ENCODE results near the gene CRX.
"Not testable (repeated sequence)": the region's sequence is repeated elsewhere in the genome, so short reads cannot be mapped to it uniquely, and the experiment has no call there.

The CRX gene

DNA sequence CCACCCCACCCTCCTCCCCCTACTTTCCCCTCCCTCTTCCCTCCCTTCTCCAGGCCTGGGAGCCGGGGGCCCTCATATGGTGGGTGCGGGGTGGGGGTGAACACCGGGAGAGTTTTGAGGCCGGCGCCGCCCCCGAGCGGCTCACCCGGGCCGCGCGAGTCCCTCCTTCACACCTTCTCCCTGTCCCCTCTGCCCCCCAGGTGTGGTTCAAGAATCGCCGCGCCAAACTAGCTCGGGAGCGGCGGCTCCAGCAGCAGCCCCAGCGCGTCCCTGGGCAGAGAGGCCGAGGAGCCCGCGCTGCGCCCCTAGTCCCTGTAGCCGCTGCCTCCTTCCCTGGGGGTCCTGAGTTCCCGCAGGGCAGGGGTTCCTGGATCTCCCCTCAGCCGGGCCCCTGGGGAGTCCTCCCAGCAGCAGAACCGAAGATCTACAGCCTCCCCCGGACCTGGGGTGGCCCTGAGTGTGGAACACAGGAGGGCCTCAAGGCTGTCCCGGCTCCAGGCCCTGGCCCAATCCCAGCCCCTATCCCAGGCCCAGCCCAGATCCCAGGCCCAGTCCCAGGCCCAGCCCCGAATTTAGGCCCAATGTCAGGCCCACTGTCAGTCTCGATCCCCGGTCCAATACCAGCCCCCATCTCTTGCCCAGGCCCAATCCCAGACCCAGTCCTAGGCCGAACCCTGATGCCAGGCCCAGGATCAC lies 39.0 kb downstream of the CRX start:
- DNase-seq (ENCODE audit: low spot score) = no peak

DNA sequence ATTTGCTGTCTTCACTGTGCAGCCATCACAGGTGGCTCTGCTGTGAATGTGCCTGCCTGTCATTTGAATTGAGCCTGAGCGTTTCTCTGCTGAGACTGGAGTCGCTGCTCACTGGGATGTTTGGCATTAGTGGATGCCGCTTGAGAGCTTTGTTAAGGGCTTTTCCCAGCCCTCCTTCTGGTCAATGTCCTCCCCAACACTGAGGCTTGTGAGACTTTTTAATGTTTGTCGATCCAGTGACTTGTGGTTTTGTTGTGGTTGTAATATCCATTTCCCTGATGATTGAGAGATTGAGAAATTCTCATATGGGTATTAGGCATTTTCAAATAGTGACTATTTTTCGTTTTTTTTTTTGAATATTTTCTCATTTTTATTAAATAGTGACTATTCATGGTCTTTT lies 39.9 kb downstream of the CRX start:
- no peak for DNase-seq (ENCODE audit: low spot score)

GRCh38 chr19:47863514-47863936 lies 41.8 kb downstream of the CRX start:
- peak; percentile 72 for DNase-seq (ENCODE audit: low spot score)

DNA sequence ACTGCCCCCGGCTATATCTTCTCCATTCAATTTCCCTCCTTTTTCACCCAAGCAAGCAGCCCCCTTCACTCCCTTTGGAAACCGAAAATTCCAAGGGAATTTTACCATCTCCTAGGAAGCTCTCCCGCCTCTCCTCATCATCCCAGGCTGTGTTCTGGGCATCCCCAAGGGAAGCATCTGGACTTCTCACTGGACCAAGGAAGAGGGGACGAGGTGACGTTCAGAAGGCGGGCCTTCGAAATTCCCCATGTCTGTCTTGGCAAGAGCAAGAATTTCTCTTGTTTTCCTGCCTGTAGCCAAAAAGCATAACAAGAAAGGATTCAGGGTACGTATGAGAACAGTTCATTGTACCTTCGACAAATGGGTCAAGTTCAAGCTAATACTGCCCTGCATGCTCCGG lies 43.4 kb downstream of the CRX start:
- no peak for DNase-seq (ENCODE audit: low spot score)

- no peak for DNase-seq (ENCODE audit: low spot score)
These were observed 57.2 kb downstream of the CRX start for GRCh38 chr19:47878906-47879305.

GRCh38 chr19:47879385-47879784 lies 57.6 kb downstream of the CRX start:
- DNase-seq (ENCODE audit: low spot score) = not testable (repeated sequence)

DNA sequence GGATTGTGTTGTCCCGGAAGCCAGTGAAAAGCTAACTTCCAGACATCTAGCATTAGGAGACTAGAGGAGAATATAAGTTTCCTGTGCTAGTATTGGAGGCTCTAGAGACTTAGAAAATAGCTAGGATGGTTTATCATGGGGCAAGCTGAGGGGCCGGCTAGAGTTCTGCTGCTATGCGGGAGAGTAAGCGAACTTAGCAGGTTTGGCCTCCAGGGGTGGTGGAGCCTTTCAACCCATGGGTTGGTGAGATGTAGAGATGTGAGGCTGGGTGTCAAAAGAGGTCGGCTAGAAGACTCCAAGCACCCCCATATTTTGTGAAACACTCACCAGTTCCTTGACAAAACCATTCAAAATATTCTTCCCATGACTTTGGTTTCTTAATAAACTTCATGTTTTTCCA lies 60.0 kb downstream of the CRX start:
- DNase-seq (ENCODE audit: low spot score) = no peak

DNA sequence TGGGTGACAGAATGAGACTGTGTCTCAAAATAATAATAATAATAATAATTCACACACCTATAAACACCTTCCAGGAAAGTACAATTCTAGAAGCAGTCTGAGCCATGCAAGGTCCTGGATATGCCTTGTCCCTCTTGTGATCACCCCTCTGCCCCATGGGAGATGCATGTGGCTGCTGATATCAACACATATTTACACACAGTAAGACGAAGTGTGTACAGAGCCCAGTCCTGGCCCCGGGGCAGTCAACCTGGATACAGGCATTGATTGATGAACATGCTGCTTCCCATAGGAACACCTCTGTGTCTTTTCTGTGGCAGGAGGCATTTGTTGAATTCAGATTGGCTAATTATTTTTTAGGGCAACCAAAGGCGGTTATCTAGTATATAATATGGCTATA lies 61.2 kb downstream of the CRX start:
- DNase-seq (ENCODE audit: low spot score) = no peak

DNA sequence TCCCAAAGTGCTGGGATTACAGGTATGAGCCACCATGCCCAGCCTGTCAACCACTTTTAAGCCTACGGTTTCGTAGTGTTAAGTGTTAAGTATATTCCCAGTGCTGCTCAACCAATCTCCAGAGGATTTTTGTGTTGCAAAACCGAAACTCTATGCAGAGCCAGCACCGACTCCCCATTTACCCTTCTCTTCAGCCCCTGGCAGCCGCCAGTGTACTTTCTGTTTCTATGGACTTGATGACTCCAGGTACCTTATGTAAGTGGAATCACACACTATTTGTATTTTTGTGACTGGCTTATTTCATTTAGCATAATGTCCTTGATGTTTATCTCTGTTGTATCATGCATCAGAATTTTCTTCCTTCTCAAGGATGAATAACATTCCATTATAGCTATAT lies 63.3 kb downstream of the CRX start:
- DNase-seq (ENCODE audit: low spot score) = no peak

GRCh38 chr19:47886010-47886559 lies 64.3 kb downstream of the CRX start, which contains the start of gene SULT2A1:
Gene SULT2A1 (minus strand): TSS chr19:47886315. CDS start chr19:47886257, 58 bp downstream.
- DNase-seq (ENCODE audit: low spot score) = no peak

DNA sequence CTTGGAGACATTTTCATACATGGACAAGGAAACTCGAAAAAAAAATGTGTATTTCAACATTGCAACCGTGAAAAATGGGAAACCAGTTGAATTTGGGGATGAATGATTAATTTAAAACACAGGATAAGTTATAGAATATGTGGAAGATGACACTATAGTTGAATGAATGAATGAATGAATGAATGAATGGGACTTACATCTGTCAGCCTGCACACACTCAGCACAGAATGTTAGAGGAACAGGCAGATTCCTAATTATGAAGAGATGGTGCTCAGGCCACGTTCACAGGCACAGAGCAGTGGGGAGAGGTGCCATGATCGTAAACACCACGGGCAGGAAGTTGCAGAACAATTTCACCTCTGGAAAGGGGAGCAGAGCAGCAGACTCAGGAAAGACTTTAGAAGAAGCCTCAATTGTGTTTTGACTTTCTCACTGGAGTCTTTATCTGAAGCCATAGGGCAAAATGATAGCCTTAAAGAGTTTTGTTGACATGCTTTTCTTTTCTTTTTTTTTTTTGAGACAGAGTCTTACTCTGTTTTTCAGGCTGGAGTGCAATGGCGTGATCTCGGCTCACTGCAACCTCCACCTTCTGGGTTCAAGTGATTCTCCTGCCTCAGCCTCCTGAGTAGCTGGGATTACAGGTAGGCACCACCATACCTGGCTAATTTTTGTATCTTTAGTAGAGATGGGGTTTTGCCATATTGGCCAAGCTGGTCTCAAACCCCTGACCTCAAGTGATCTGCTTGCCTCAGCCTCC lies 69.3 kb downstream of the CRX start:
- DNase-seq (ENCODE audit: low spot score) = no peak

DNA sequence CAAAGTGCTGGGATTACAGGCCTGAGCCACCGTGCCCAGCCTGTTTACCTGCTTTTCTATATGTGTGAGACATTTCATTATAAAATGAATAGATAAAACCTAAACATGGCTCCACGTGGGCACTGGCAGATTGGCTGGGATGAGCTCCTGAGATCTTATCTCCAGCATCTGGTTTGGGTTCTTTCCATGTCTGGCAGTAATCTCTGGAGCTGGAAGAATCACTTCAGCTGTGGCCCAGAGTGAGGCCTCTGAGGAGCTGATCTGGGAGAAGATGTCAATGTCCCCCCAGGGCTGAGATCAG lies 69.8 kb downstream of the CRX start:
- DNase-seq (ENCODE audit: low spot score) = no peak

GRCh38 chr19:47891923-47892666 lies 70.4 kb downstream of the CRX start:
- no peak for DNase-seq (ENCODE audit: low spot score)
